Frontal cortex (tissue), 4 donors: ENCODE measurements around the gene TNFSF13B. TPM values are rescaled to one million over a fixed set of nuclear protein-coding genes. Genes with fewer than 3 reads are reported as not detected.
"Not testable (repeated sequence)": the region's sequence is repeated elsewhere in the genome, so short reads cannot be mapped to it uniquely, and the experiment has no call there.

Experiments
- DNase-seq, 2 donors: peaks; one replicate each; pipeline ENCODE4 v3.0.0; 2012; ENCODE audit warnings: low spot score in 2 of 2
- FAIRE-seq: peaks from 2 replicates; lab custom pipeline; 2012; peaks lifted over from hg19 to GRCh38; lab: Jason Lieb, UNC
- total RNA-seq: library from RNA; depleted of rRNA; stranded (reverse); fragments of >200 nt; gene quantifications from one replicate; pipeline ENCODE4 v1.2.3, GENCODE V29; 2014
- donor health status: control.
- donor health status: control.
- donor health status: control.

Gene TNFSF13B, protein sequence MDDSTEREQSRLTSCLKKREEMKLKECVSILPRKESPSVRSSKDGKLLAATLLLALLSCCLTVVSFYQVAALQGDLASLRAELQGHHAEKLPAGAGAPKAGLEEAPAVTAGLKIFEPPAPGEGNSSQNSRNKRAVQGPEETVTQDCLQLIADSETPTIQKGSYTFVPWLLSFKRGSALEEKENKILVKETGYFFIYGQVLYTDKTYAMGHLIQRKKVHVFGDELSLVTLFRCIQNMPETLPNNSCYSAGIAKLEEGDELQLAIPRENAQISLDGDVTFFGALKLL
- total RNA-seq = 1.6 TPM

DNA sequence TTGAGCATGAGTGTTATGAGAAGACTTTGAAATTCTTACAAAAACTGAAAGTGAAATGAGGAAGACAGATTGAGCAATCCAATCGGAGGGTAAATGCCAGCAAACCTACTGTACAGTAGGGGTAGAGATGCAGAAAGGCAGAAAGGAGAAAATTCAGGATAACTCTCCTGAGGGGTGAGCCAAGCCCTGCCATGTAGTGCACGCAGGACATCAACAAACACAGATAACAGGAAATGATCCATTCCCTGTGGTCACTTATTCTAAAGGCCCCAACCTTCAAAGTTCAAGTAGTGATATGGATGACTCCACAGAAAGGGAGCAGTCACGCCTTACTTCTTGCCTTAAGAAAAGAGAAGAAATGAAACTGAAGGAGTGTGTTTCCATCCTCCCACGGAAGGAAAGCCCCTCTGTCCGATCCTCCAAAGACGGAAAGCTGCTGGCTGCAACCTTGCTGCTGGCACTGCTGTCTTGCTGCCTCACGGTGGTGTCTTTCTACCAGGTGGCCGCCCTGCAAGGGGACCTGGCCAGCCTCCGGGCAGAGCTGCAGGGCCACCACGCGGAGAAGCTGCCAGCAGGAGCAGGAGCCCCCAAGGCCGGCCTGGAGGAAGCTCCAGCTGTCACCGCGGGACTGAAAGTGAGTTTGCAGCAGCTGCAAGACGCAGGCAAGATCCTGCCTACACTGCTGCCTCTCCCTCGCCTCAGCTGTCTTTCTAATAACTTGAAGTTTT, at the start of gene TNFSF13B:
Gene TNFSF13B (plus strand): TSS at position 118 of the 728 bp plus-strand sequence. CDS start 178 bp downstream, at position 296.
- DNase-seq (no peak), FAIRE-seq (no peak)

DNA sequence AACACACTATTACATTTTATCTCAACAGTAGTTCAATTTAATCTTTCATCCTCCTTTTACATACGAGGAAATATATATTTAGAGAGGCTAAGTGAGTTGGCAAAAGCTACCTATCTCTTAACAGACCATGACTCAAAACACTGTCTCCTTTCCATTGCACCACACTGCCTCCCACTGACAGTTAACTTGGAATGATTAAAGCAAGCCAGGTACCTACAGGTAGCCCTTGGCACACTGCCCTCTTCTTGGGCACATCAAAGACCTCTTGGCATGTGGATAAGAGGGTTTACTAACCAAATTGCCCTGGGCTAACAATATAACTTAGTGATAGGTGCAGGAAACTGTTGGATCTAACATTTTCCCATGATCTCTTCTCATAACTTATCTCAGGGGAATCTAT, 49.5 kb upstream of the TNFSF13B start:
- DNase-seq (no peak), FAIRE-seq (no peak)

DNA sequence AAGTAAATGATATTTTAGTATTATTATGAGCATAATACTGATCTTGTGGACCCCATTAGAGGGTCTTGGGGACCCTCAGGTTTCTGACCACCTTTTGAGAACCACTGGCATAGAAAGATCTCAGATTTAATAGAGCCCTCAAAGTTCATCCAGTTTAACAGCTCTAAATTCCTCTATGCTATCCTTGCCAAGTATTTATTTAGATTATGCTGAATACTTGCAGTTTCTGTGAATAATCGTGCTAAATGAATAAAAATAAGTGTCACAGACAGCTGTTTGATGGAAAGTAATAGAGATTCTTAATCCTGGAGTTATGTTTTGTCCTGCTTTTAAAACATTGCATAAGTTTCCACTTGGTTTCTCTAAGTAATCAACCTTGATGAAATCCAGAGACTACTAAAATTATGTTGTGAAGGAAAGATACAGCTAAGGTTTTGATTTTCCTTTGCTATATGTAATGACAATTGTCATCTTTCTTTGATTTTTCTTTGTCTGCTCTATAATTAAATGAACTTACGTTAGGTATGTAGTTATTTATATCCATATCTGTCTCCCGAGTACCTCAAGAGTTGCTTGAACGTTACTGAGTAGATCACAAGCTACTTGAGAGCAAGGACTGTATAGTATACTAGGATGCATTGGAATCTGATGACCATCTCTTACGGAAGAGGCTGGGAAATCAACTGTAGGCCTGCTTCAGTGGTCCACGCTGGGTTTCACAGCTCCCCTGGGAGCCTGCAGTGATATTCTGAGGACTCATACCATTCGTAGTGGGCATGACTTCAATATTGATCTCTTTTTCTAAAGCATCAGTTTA, 45.6 kb upstream of the TNFSF13B start:
- FAIRE-seq = no peak
- no peak for DNase-seq

DNA sequence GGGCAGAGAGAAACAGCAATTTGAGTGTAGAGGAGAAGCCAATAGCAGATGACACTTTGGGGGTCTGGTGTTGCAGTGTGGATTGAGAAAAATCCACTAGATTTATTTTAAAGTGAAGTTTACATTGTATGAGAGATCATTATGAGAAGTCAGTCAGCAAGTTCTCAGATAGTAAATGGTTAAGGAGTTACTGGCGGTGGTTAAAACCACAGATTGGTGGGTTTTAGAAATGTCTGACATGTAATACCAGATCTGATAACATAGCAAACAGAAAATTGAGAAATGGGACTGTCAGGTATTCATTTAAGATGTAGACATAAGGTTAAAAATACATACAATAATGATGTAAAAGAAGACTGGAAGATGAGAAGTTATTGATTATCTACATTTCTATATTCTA, 44.1 kb upstream of the TNFSF13B start:
- FAIRE-seq = no peak

DNA sequence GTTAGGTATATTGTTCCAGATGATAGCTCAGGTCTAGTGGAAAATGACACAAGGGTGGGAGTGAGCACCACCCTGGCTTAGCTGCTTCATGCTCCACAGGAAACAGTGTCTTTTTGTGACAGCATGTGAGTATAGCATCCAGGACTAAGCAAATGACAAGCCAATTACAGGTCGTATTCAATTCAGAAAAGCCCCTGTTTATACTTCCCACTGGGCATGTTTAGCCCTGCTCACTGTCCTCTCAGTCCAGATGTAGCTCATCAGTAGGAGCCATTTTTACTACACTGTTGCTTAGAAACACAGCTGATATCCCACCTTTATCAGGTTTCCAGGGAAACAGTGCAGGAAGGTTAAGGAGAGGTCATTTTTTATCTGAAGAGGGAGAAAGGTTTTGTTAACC, 43.3 kb upstream of the TNFSF13B start:
- DNase-seq = no peak
- no peak for FAIRE-seq

More for the DNA sequence above, 44.1 kb upstream of the TNFSF13B start:
- DNase-seq = no peak

DNA sequence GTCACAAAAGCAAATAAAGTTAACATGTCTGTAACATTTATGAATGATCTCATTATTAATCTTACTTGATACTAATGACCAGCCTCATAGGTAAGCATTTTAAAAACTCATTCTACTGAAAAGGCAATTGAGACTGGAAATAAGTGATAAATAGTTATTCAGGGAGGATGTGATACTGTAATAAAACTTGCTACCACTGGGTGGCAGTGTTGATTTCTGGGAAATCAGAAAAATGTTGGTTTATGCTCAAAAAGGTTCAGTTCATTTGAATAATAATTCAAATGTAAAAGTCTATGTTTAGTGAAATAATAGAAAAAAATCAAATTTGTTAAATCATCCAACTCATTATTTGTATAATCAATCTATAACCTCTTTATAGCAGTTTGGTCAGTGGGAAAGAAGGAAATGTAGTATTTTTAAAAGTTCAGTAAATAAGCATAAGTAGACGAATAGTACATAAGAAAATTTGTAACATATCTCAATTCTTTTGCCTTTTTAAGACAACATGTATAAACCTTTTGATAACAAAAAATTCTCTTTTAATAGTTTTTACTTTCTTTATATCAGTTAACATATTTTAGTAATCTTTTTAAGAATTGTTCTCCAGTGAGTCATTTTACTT, 41.8 kb upstream of the TNFSF13B start:
- no peak for DNase-seq
- peak; percentile 97 for FAIRE-seq

DNA sequence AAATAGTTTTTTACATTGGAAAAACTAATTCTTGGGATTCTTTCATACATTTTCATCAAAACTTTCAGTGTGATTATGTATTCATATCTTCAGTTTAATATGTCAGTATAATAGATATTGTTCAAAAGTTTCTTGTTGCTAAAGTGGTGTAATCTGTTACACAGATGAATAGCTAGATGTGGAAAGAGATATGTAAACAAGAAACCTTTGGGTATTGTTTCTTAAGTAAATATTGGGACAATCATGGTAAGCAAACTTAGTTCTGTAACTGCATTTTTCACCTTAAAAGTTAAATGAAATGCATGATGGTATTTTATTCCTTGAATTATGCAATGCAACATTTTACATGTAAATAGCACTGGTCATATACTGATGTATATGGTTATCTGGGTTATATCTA, 39.1 kb upstream of the TNFSF13B start:
- DNase-seq (no peak), FAIRE-seq (no peak)

DNA sequence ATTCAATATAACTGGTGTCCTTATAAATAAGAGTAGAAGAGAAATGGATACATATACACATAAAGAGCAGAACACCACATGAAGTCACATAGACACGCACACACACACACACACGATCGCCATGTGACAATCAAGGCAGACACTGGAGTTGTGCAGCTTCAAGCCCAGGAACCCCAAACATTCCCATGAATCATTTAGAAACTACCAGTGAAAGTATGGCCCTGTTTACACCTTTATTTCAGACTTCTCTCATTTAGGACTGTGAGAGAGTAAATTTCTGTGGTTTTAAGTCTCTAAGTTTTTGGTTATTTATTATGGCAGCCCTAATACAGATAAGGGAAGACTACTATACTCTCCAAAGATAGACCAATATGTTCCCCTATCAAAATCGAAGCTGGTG, 20.4 kb upstream of the TNFSF13B start:
- no peak for FAIRE-seq
- no peak for DNase-seq

DNA sequence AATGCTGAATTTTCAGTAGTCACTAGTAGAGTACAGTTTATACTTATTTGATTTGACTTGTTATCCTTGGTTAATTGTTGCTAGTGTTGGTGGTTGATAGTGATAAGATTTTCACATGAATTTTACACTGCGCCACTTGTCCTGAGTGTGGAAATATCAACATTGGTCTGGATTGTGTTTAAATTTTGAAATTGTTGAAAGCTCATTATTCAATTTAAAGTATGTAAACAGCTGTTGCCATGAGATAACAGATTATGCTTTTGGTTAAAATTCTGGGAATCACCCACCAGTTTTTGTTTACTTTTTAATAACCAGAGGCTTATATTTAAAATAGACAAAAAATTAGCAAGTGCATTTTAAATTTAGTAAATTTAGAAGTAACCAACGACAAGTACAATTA, 12.3 kb upstream of the TNFSF13B start:
- DNase-seq (no peak), FAIRE-seq (no peak)

DNA sequence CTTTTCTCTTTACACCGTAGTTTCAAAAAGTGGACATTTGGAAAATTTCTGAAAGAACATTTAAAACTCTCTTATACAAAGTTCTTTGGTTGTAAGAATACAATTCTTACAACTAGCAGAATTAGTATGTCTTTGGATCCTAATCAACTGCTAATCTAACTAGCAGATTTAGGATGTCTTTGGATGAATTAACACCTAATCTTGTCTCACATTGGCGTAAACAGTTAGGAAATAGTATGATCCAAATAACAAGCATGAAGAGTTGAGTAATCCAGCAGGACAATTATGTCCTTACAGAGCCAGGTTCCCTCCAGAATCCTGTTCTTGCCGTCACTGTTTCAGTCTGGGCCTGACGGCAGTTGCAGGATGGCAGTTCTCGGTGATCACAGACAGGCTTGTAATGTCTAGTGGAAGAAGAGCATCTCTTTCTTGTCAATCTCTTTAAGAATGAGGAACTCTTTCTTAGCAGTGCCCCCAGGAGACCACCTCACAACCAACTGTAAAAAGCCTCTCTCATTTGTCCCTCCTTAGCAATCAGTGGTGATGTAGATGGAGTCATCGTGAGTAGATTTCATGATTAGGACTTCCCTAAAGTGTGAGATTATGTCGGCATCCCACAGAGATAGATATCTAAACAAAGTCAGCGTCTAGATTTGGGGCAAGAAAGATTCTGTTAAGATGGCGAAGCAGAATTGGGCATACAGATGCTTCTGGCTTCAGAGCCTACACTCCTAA, 5.7 kb upstream of the TNFSF13B start:
- no peak for FAIRE-seq
- no peak for DNase-seq

DNA sequence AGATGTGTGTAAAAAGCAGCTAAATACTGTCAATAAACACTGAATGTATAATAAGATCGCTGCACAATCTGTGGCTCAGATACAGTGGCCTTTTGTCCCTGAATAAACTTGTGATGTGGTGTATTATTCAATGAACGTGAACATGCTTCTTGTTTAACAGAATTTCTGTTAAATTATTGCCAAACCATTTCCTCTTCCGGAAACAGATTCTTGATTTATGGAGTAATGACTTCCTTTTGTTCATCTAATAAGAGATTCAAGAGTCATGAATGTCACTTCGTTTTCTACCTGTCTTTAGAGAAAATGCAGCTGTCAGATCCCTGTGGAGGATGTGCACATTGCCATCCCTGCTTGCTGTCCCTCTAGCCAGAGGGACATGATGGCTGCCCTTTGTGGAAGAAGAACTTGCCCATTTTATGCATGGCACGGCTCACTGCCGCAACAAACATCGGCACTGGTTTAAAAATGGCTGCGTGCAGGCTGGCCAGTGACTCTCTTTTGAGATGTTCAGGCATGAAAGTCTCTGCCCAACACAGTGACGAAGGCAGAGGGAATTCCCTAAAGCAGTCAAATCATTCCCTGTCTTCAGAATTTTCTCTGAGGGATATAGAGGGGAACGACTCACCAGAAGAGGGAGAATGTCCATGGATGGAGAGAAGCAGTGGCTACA, 3.1 kb upstream of the TNFSF13B start:
- FAIRE-seq (no peak), DNase-seq (no peak)

DNA sequence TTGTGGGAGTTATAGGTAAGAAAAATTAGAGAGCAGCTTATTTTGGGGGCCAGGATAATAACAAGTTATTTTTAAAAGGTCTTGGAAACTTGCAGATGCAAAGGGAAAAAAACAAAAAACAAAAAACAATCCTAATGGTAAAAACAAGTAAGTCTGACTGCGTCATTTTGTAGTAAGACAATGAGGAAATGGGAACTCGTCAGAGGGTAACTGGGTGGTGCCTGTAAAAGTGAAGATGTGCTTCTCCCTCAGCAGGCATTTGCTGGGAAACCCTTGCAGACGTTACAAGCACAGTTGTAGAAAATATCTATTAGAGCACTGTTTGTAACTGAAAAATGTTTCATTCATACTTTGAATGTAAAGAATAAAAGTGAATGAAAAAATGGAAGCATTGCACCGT, 2.2 kb upstream of the TNFSF13B start:
- no peak for FAIRE-seq
- no peak for DNase-seq

DNA sequence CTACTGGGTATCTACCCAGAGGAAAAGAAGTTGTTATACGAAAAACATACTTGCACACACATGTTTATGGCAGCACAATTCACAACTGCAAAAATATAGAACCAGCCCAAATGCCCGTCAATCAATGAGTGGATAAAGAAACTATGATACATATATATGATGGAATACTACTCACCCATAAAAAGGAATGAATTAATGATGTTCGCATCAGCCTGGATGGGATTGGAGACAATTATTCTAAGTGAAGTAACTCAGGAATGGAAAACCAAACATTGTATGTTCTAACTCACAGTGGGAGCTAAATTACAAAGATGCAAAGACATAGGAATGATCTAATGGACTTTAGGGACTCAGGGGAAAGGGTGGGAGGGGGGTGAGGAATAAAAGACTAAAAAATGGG, 1.7 kb upstream of the TNFSF13B start:
- DNase-seq, FAIRE-seq: not testable (repeated sequence)

DNA sequence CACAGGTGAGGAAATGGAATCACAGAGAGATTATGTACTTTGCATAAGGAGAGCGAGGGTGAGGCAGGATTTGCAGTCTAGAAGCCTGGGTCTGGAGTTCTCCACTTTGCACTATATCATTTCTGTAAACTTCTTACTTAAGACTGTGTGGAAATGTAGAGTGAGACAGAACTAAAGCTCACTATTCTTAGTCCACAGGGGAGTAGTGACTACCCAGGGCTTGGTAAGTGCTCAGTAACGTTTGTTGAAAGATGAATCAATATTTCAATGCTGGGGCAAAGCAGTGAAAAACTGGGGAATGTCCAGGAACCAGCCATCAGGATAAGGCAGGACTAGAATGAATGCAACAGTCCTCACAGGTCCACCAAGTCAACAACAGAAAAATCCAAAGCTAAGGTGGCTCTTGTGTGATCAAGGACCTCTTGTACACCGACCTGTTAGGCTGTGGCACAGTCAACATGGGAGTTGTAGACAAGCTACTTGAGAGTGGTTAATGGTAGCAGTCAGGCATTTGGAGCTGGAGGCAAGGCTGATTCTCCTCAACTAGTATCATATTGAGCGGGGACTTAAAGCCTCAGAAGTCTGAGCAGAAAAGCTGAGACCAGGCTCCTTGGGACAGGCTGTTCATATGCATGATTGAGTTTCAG, 929 bp upstream of the TNFSF13B start:
- FAIRE-seq = no peak
- DNase-seq = no peak

DNA sequence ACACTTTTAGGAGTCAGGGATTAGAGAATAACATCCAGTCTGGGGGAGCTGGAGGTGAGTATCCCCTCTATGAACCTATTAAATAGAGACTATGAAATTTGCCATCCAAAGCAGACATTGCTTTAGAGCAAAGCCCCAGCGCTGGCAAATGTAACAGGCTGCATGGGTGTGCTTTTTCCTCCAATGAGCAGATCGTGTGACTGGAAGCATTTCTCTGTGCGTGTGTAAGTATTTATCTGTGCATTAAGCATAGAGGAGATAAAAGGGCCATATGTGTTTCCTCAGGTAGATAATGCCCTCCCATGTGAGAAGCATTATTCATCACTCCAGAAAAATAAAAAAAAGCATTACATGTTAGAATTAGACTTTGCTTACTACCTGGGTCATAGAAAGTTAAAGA, 924 bp downstream of the TNFSF13B start:
- DNase-seq = no peak
- FAIRE-seq = no peak

DNA sequence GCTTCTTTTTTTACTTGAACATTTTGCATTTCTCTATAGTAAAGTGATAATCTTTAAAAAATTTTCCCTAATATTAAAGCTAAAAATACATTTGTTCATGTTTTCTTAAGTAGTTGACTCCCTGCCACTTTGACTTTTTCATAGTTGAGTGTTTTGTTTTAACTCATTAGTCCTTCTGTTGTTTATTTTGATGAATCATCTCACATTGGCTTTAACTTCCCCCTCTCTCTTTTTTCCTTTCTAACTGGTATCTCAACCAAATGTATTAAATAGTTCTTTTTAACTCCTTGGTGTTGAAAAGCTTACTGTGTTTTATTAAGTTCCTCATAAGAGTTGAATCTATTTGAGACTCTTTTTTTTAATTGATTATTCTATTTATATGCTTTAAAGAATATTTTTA, 2.8 kb downstream of the TNFSF13B start:
- no peak for FAIRE-seq
- DNase-seq = no peak

DNA sequence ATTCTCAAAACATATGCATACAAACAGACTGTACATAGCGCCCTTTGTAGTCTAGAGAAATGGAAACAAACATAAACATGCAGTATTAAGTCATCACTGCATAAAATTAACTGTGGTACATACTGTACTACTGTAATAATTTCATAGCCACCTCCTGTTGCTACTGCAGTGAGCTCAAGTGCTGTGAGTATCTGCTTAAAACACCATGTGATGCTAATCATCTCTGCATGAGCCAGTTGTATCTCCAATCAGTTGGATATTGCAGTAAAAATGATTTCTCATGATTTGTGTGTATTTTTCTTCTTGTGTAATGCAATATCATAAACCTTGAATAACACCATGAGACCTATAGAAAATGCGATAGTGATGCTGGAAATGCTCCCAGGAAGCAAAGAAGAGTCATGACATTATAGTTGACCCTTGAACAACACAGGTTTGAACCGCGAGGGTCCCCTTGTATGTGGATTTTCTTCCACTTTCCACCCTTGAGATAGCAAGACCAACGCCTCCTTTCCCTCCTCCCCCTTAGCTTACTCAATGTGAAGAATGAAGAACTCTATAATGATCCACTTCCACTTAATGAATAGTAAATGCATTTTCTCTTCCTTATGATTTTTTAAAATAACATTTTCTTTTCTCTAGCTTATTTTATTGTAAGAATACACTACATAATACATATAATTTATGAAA, 4.1 kb downstream of the TNFSF13B start:
- no peak for DNase-seq
- FAIRE-seq = no peak

DNA sequence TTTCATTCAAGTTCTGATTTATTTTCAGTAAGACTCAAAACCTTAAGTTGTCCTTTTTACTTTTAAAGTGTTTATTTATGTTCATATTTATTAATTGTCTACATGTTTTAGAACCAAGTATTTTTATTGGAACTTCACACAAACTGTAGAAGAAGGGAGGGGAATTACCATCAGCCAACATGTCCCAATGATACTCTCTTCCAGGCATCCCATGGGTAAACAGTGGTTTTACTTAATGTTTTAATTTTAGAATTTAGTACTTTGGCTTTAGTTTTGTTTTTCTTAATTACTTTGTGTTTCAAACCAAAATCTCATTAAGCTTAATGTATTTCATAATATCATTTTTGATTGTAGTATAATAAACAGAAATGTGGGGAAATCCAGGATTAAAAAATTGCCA, 5.2 kb downstream of the TNFSF13B start:
- no peak for DNase-seq

More for the DNA sequence above, 5.2 kb downstream of the TNFSF13B start:
- no peak for FAIRE-seq
